Measurements from ENCODE around the gene HOOK2. TPM values are rescaled to one million over a fixed set of nuclear protein-coding genes. Genes with fewer than 3 reads are reported as not detected.
A peak's percentile ranks its signal among the peaks of the same experiment; 100 is the strongest.

HOOK2 gene
- total RNA-seq, 1 donor from 2014 or later = 58.5 TPM

DNA sequence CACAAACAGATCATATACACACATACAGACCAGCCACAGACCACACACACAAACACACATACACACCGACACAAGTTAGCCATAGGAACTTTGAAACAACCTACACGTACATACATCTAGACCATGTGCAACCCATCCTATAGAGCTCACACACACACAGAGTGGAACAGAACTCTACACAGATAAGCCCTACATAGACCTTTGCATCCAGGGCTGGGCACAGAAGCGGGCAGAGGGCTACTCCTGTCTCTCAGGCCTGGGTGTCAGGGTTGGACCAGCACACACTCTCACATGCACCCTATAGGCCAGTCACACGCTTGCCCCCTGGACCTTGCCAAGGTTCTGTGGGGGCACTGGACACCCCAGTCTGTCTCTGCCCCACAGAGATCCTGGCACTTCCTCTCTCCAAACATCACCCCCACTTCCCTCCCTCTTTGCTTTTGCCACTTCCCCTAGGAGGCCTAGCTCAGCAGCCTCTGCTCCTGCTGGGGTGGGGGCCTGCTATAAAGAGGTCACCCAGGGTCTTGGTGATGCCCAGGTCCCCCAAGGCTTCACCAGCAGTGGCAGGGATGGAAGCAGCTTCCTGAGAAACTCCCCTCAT lies 10.2 kb upstream of the HOOK2 start:
- peaks cover 51 to 71% of the 10 kb centered on the region in 2 donors for H3K4me1 ChIP-seq
- TF ChIP-seq, protein P1, sequence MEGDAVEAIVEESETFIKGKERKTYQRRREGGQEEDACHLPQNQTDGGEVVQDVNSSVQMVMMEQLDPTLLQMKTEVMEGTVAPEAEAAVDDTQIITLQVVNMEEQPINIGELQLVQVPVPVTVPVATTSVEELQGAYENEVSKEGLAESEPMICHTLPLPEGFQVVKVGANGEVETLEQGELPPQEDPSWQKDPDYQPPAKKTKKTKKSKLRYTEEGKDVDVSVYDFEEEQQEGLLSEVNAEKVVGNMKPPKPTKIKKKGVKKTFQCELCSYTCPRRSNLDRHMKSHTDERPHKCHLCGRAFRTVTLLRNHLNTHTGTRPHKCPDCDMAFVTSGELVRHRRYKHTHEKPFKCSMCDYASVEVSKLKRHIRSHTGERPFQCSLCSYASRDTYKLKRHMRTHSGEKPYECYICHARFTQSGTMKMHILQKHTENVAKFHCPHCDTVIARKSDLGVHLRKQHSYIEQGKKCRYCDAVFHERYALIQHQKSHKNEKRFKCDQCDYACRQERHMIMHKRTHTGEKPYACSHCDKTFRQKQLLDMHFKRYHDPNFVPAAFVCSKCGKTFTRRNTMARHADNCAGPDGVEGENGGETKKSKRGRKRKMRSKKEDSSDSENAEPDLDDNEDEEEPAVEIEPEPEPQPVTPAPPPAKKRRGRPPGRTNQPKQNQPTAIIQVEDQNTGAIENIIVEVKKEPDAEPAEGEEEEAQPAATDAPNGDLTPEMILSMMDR (IDR thresholded peaks at IDR 0.05) = no peak
- H3K4me3 ChIP-seq = peak overlapping the region in 1 of 2 donors; percentile 30

DNA sequence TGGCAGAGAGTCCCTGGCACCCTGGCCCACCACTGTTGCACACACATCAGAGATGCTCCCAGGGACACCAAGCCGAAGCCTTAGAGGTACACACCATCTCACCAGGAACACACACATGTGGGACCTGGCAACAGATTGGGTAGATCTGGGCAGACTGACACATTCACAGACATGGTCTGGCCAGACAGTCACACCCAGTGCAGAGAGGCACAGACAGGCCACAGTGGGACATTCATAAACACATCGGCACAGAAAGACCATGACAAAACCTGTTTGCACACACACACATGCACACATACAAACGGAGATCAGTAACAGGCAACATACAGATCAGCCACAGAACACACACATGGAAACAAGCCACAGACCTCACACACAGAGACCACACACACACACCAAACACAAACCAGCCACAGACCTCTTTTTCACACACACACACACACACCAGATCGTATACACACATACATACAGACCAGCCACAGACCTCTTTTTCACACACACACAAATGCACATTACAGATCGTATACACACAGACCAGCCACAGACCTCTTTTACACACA lies 9.6 kb upstream of the HOOK2 start:
- H3K4me3 ChIP-seq = peak overlapping the region in 1 of 2 donors; percentile 30
- DNase-seq (ENCODE audit: low spot score in 2 of 2) = peak in 1 of 2 donors; percentile 77
- peak overlapping the region; percentile 95 to 96 for H3K27ac ChIP-seq
- no peaks in the 10 kb centered on the region for H3K27me3 ChIP-seq
- TF ChIP-seq, protein P1 (IDR thresholded peaks at IDR 0.05) = no peak
- intact Hi-C loops (cut with DNase I) = loop anchor here (10.0 kb wide), 1 partner anchor 1250 kb away; the partner anchor contains the start of gene CNN1
- H3K4me1 ChIP-seq = peaks cover 51 to 71% of the 10 kb centered on the region in 2 donors
- H3K9me3 ChIP-seq = no peaks in the 10 kb centered on the region
- H3K36me3 ChIP-seq = no peaks in the 10 kb centered on the region

More for the DNA sequence above, 10.2 kb upstream of the HOOK2 start:
- Histone ChIP-seq H3K9me3 (no peaks in the 10 kb centered on the region), H3K27ac (peak overlapping the region; percentile 95 to 96), H3K36me3 (no peaks in the 10 kb centered on the region), H3K27me3 (no peaks in the 10 kb centered on the region)
- intact Hi-C loops (cut with DNase I) = loop anchor here (10.0 kb wide), 1 partner anchor 1251 kb away; the partner anchor contains the start of gene CNN1
- DNase-seq (ENCODE audit: low spot score in 2 of 2) = peak in 1 of 2 donors; percentile 74

DNA sequence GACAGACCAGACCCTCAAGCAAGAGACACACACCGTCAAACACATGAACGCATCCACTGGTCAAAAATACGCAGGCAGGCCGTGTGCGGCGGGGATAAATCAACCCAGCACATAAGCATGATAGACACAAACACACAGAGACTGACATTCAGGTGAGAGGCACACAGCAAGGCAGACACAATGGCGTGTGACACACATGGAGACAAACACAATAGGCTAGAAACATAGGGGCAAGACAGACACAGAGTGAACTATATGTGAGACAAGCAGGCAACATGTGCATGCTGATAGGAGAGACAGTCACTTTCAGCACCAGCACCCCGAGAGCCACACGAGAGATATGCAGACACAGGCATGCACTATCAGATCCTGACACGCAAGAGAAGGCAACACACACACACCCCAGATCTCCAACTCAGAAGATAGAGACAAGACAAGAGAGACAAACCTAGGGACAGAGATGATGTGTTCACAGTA lies 9.1 kb upstream of the HOOK2 start:
- Histone ChIP-seq H3K27ac (peak overlapping the region; percentile 95 to 96), H3K36me3 (no peaks in the 10 kb centered on the region), H3K27me3 (no peaks in the 10 kb centered on the region), H3K4me3 (peak overlapping the region in 1 of 2 donors; percentile 65), H3K4me1 (peaks cover 51 to 74% of the 10 kb centered on the region in 2 donors), H3K9me3 (no peaks in the 10 kb centered on the region)
- intact Hi-C loops (cut with DNase I) = loop anchor here (10.0 kb wide), 1 partner anchor 1250 kb away; the partner anchor contains the start of gene CNN1
- TF ChIP-seq, protein P1 (IDR thresholded peaks at IDR 0.05) = no peak
- no peak for DNase-seq (ENCODE audit: low spot score in 2 of 2)

DNA sequence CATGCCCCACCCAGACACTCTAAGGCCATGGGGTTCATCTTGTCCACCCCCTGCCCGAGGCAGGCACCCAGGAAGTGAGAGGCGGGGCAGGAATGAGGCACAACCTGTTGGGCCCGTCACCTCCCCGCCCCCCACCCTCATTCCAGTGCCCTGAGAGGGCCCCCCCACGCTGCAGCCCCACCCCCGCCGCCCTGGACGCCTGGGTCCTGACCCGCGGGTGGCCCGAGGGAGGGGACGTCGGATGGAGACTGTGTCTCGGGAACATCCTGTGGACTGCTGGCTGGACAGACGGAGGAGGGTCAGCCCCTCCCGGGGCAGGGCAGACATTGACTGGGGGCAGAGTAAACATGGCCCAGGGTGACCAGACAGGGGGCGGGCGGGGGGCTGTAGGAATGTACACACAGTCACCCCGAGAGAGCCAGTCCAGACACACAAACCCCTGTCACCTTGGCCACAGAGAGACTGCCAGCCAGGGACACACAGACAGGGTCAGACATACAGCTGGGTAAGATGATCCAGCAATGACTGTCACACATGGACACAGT lies 8.6 kb upstream of the HOOK2 start:
- no peaks in the 10 kb centered on the region for H3K36me3 ChIP-seq
- no peaks in the 10 kb centered on the region for H3K27me3 ChIP-seq
- intact Hi-C loops (cut with DNase I) = loop anchor here (10.0 kb wide), 1 partner anchor 1249 kb away; the partner anchor contains the start of gene CNN1
- peaks cover 51 to 75% of the 10 kb centered on the region in 2 donors for H3K4me1 ChIP-seq
- peak overlapping the region; percentile 95 to 96 for H3K27ac ChIP-seq
- TF ChIP-seq, protein P1 (IDR thresholded peaks at IDR 0.05) = no peak
- H3K9me3 ChIP-seq = no peaks in the 10 kb centered on the region
- peak overlapping the region in 1 of 2 donors; percentile 65 for H3K4me3 ChIP-seq
- peak; percentile 53 to 81 for DNase-seq (ENCODE audit: low spot score in 2 of 2)

DNA sequence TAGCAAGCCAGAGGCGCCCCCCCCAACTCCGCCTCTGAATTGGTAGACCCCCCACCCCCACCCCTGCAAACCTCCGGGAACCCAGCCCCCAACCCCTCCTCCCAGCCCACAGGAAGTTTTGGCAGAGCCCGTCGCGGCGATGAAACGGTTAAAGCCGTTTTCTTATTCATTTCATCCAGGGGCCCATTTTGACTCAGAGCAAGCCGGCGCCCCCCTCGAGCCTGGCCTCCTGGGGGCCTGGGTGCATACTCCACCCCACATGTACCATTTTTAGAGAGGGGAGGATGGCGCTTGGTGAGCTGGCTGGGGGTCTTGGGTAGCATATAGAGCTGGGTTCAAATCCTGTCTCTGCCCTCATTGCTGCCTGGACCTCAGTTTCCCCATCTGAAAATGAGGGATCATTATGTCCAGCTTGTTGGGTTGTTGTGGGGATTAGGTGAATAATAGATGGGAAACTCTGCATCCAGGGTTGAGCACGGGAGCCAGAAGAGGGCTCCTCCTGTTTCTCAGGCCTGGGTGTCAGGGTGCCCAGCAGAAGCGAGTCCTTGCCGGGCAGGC lies 8.0 kb upstream of the HOOK2 start:
- H3K4me3 ChIP-seq = peak overlapping the region; percentile 58 to 65

More for the DNA sequence above, 8.0 kb upstream of the HOOK2 start:
- Histone ChIP-seq H3K4me1 (peaks cover 52 to 75% of the 10 kb centered on the region in 2 donors), H3K27ac (peak overlapping the region; percentile 95 to 96), H3K36me3 (no peaks in the 10 kb centered on the region), H3K27me3 (no peaks in the 10 kb centered on the region), H3K9me3 (no peaks in the 10 kb centered on the region)
- intact Hi-C loops (cut with DNase I) = loop anchor here (10.0 kb wide), 1 partner anchor 1249 kb away; the partner anchor contains the start of gene CNN1
- TF ChIP-seq, protein P1 (IDR thresholded peaks at IDR 0.05) = no peak
- peak in 1 of 2 donors; percentile 62 for DNase-seq (ENCODE audit: low spot score in 2 of 2)

Data from ascending aorta (tissue), 2 donors.